ENCODE results near the gene LDHAL6A. TPM values are rescaled to one million over a fixed set of nuclear protein-coding genes. Genes with fewer than 3 reads are reported as not detected.
"Not testable (repeated sequence)": the region's sequence is repeated elsewhere in the genome, so short reads cannot be mapped to it uniquely, and the experiment has no call there.

The LDHAL6A gene
- total RNA-seq (not detected in 2 replicates), polyA plus RNA-seq (not detected in 2 replicates), polyA minus RNA-seq (0.44 TPM in 1 of 2 replicates, not detected in the other), Bru-seq, nascent RNA (not detected), BruChase-seq, experiment 1, labeled RNA remaining after a 6-hour chase (percentile 4 among the genes with signal in this experiment), BruChase-seq, experiment 2, labeled RNA remaining after a 2-hour chase (not detected)
- polyA plus RNA-seq (2011; cell fraction: cytosol; rRNA removed), result not detected in 2 replicates
- not detected in 2 replicates for polyA plus RNA-seq (2011; cell fraction: nucleus; rRNA removed)
- polyA plus RNA-seq (2012), result not detected in 2 replicates
- not detected for polyA minus RNA-seq (2011; cell fraction: cytosol; rRNA and poly(A)+ RNA removed)
- polyA minus RNA-seq (2011; cell fraction: nucleus; rRNA and poly(A)+ RNA removed), result not detected in 2 replicates
- long read RNA-seq, partial matches to known transcripts, result 0 of 1 reads
- long read RNA-seq, other reads (novel, unspliced or antisense), result 1 of 1 reads

DNA sequence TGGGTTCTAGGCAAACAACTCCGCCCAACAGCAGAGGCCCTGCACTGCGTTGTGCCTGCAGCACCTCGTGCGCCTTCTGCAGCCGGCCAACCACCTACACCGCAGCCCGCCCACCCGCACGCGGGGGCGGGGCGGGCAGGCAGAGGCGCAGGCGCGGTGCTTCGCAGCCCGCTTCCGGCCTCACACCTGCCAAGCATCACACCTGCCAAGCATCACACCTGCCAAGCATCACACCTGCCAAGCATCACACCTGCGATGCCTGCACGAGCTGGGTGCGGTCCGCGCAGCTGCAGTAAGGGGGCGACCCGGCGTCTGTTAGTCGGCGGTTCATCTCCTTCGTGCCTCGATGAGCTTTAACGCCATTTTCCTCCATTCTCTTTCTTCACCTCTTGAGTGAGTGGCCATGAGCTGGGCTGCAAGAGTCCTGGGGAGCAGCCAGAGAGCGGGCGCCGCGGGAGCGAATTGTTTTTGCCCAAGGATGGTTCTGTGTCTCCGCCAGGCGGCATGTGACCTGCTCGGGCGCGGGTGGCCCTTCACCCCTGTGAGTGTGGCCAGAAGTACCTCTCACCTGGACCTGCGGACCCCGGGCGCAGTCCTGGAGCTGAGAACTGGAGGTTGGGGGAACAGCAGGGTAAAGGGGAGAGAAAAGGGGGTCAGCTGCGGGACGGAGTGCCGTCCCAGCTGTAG lies at the start of gene LDHAL6A:
Gene LDHAL6A, plus strand, starts transcription at position 171 of the 687 bp plus-strand sequence. CDS start 825 bp downstream, outside the sequence.
- Histone ChIP-seq H3K9me1 (replicated peaks; ENCODE audit: control insufficient read depth, extremely low read depth, insufficient read depth, low read length) (no peaks in the 10 kb centered on the region), H3K27ac (ENCODE audit: insufficient read depth, low read depth, low read length) (no peak within 1 kb of the TSS), H2AFZ (ENCODE audit: low read depth, low read length) (no peak within 1 kb of the TSS), H3K4me3 (replicated peaks in 1 of 3; ENCODE audit: insufficient read depth in 1 of 3, low read depth in 1 of 3, low read length in 3 of 3) (no peak within 1 kb of the TSS), H3K4me1 (ENCODE audit: control insufficient read depth, extremely low read depth, insufficient read depth, low read length) (peaks cover 5% of the 10 kb centered on the region), H3K27me3 (ENCODE audit: control insufficient read depth in 2 of 2, insufficient read depth in 2 of 2, low read length in 2 of 2) (no peaks in the 10 kb centered on the region), H3K9me3 (replicated peaks; ENCODE audit: control insufficient read depth, insufficient read depth, low read length) (no peaks in the 10 kb centered on the region), H4K20me1 (replicated peaks; ENCODE audit: control insufficient read depth, extremely low read depth, insufficient read depth, low read length) (no peaks in the 10 kb centered on the region), H3K79me2 (ENCODE audit: control insufficient read depth, insufficient read depth, low read length) (no peaks in the 10 kb centered on the region), H3K9ac (replicated peaks; ENCODE audit: extremely low read depth, insufficient read depth, low read length) (no peak within 1 kb of the TSS), H3K4me2 (ENCODE audit: insufficient read depth, low read length) (no peak within 1 kb of the TSS), H3K36me3 (ENCODE audit: control insufficient read depth in 2 of 2, extremely low read depth in 1 of 2, insufficient read depth in 2 of 2, low read length in 2 of 2) (no peaks in the 10 kb centered on the region)
- dilution Hi-C loops (cut with MboI; ENCODE audit: extremely low pct_ligation_motif_present, low sequenced_read_pairs), result no loop called here
- no peak for DNase-seq (ENCODE audit: low read depth, low spot score)
- POLR2A ChIA-PET, result no interaction called here
- intact Hi-C loops (cut with micrococcal nuclease), result no loop called here
- TF ChIP-seq POLR2A (IDR thresholded peaks at IDR 0.05; ENCODE audit: low read depth, low read length), result no peak
- no peak for TF ChIP-seq FOS (IDR thresholded peaks at IDR 0.05; ENCODE audit: borderline replicate concordance, insufficient read depth, low read length)
- TF ChIP-seq GATA2 (IDR thresholded peaks at IDR 0.05; ENCODE audit: insufficient read depth, insufficient read length, low read depth, low read length), result no peak
- no peak for TF ChIP-seq MYC (IDR thresholded peaks at IDR 0.05; ENCODE audit: low read depth, low read length)
- no peak for TF ChIP-seq EZH2 (IDR thresholded peaks at IDR 0.05; ENCODE audit: borderline replicate concordance, low read depth, low read length, severe bottlenecking)
- TF ChIP-seq POLR2AphosphoS5 (IDR thresholded peaks at IDR 0.05; ENCODE audit: insufficient read depth, low read depth, low read length), result no peak
- TF ChIP-seq, protein P1, sequence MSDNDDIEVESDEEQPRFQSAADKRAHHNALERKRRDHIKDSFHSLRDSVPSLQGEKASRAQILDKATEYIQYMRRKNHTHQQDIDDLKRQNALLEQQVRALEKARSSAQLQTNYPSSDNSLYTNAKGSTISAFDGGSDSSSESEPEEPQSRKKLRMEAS (IDR thresholded peaks at IDR 0.05; ENCODE audit: insufficient read depth, insufficient read length), result no peak
- TF ChIP-seq, protein P2, sequence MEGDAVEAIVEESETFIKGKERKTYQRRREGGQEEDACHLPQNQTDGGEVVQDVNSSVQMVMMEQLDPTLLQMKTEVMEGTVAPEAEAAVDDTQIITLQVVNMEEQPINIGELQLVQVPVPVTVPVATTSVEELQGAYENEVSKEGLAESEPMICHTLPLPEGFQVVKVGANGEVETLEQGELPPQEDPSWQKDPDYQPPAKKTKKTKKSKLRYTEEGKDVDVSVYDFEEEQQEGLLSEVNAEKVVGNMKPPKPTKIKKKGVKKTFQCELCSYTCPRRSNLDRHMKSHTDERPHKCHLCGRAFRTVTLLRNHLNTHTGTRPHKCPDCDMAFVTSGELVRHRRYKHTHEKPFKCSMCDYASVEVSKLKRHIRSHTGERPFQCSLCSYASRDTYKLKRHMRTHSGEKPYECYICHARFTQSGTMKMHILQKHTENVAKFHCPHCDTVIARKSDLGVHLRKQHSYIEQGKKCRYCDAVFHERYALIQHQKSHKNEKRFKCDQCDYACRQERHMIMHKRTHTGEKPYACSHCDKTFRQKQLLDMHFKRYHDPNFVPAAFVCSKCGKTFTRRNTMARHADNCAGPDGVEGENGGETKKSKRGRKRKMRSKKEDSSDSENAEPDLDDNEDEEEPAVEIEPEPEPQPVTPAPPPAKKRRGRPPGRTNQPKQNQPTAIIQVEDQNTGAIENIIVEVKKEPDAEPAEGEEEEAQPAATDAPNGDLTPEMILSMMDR (IDR thresholded peaks at IDR 0.05; ENCODE audit: extremely low read depth in 1 of 2, insufficient read depth in 1 of 2, low read depth in 1 of 2, low read length in 2 of 2), result no peak
- no peak for TF ChIP-seq JUN (IDR thresholded peaks at IDR 0.05; ENCODE audit: borderline replicate concordance, insufficient read depth, insufficient read length, low read depth)
- no TSS peak for BruUV-seq (replicated peaks)
- CTCF ChIA-PET, result interaction anchor here (1.4 kb wide), 1 partner anchor 212 kb away, joined by 3 read pairs; no protein-coding TSS in a partner anchor
- no peak for FAIRE-seq

DNA sequence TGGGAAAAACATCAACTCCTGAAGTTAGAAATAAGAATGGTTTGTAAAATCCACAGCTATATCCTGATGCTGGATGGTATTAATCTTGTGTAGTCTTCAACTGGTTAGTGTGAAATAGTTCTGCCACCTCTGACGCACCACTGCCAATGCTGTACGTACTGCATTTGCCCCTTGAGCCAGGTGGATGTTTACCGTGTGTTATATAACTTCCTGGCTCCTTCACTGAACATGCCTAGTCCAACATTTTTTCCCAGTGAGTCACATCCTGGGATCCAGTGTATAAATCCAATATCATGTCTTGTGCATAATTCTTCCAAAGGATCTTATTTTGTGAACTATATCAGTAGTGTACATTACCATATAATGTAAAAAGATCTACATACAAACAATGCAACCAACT lies 48.3 kb upstream of the LDHAL6A start:
- H3K9me3 ChIP-seq (replicated peaks; ENCODE audit: control insufficient read depth, insufficient read depth, low read length); H3K27ac ChIP-seq (ENCODE audit: insufficient read depth, low read depth, low read length); H2AFZ ChIP-seq (ENCODE audit: low read depth, low read length); DNase-seq (ENCODE audit: low read depth, low spot score); H3K4me1 ChIP-seq (ENCODE audit: control insufficient read depth, extremely low read depth, insufficient read depth, low read length); H3K4me2 ChIP-seq (ENCODE audit: insufficient read depth, low read length); dilution Hi-C loops (cut with MboI; ENCODE audit: extremely low pct_ligation_motif_present, low sequenced_read_pairs); H3K27me3 ChIP-seq (ENCODE audit: control insufficient read depth in 2 of 2, insufficient read depth in 2 of 2, low read length in 2 of 2); FAIRE-seq; H3K9me1 ChIP-seq (replicated peaks; ENCODE audit: control insufficient read depth, extremely low read depth, insufficient read depth, low read length); H3K9ac ChIP-seq (replicated peaks; ENCODE audit: extremely low read depth, insufficient read depth, low read length); H3K79me2 ChIP-seq (ENCODE audit: control insufficient read depth, insufficient read depth, low read length); H4K20me1 ChIP-seq (replicated peaks; ENCODE audit: control insufficient read depth, extremely low read depth, insufficient read depth, low read length); intact Hi-C loops (cut with micrococcal nuclease); H3K4me3 ChIP-seq (replicated peaks in 1 of 3; ENCODE audit: insufficient read depth in 1 of 3, low read depth in 1 of 3, low read length in 3 of 3): not testable (repeated sequence)
- BruUV-seq (replicated peaks), result TSS peak; percentile 99
- POLR2A ChIA-PET, result interaction anchor here (0.6 kb wide), 1 partner anchor 123 kb away, joined by 3 read pairs; no protein-coding TSS in a partner anchor
- CTCF ChIA-PET, result interaction anchor here (1.3 kb wide), 1 partner anchor 12 kb away, joined by 3 read pairs; no protein-coding TSS in a partner anchor
- H3K36me3 ChIP-seq (ENCODE audit: control insufficient read depth in 2 of 2, extremely low read depth in 1 of 2, insufficient read depth in 2 of 2, low read length in 2 of 2), result peaks cover 11 to 16% of the 10 kb centered on the region in 2 experiments
